HepG2 (cell line): ENCODE data around the gene ARFGAP1. TPM values are rescaled to one million over a fixed set of nuclear protein-coding genes. Genes with fewer than 3 reads are reported as not detected.

Experiments used
- AKNA ChIP-seq: sonication (generic); formaldehyde crosslinking; IDR thresholded peaks from 2 replicates; pipeline ENCODE4 v1.4.0; 2020; ENCODE audit warnings: missing genetic modification reagents, borderline replicate concordance
- ATF1 ChIP-seq: IDR thresholded peaks from 2 replicates; pipeline ENCODE4 v1.6.1; 2016; ENCODE audit warnings: mild to moderate bottlenecking, control low read depth
- CREB1 ChIP-seq, 2 experiments: fragments of 450-650 bp in 1 of 2; IDR thresholded peaks; 2 replicates each; pipeline ENCODE4 v1.6.1; 2016 to 2017; ENCODE audit warnings: control low read depth in 1 of 2, mild to moderate bottlenecking in 1 of 2, missing compliant biosample characterization in 1 of 2, missing genetic modification characterization in 1 of 2
- DZIP1 ChIP-seq: sonication (generic); formaldehyde crosslinking; IDR thresholded peaks from 2 replicates; pipeline ENCODE4 v1.5.0; 2020; ENCODE audit warnings: mild to moderate bottlenecking, missing genetic modification reagents
- GABPA ChIP-seq, 2 experiments: IDR thresholded peaks; 2 replicates each; pipeline ENCODE4 v1.6.1; 2011 to 2016; ENCODE audit warnings: low read depth in 2 of 2, low read length in 1 of 2, missing biosample characterization in 1 of 2, missing genetic modification characterization in 1 of 2
- HOXA5 ChIP-seq: sonication (generic); formaldehyde crosslinking; IDR thresholded peaks from 2 replicates; pipeline ENCODE4 v1.4.0; 2020; ENCODE audit warnings: missing genetic modification reagents
- KDM5B ChIP-seq: sonication (generic); formaldehyde crosslinking; IDR thresholded peaks from 2 replicates; pipeline ENCODE4 v1.4.0; 2020; ENCODE audit warnings: missing genetic modification reagents, mild to moderate bottlenecking, borderline replicate concordance
- MNT ChIP-seq: fragments of 450-650 bp; IDR thresholded peaks from 2 replicates; pipeline ENCODE4 v1.6.1; 2016
- NCOA5 ChIP-seq: sonication (generic); formaldehyde crosslinking; IDR thresholded peaks from 2 replicates; pipeline ENCODE4 v1.4.0; 2020; ENCODE audit warnings: missing genetic modification reagents
- NONO ChIP-seq, 2 experiments: fragments of 450-650 bp in 1 of 2; sonication (generic) in 1 of 2; formaldehyde crosslinking in 1 of 2; IDR thresholded peaks in 1 of 2; conservative IDR thresholded peaks in 1 of 2; 2 replicates each; pipeline versions ENCODE4 v1.6.1 to v1.8.0; 2017 to 2022; ENCODE audit warnings: mild to moderate bottlenecking in 1 of 2, missing genetic modification reagents in 1 of 2, moderate library complexity in 1 of 2
- PCBP1 ChIP-seq: fragments of 200-400 bp; formaldehyde crosslinking; IDR thresholded peaks from 2 replicates; pipeline ENCODE4 v1.6.1; 2017; ENCODE audit warnings: mild to moderate bottlenecking, low read depth, low read length, borderline replicate concordance
- POGK ChIP-seq: sonication (generic); formaldehyde crosslinking; conservative IDR thresholded peaks from 2 replicates; pipeline ENCODE4 v1.8.0; 2022; ENCODE audit warnings: mild to moderate bottlenecking, moderate library complexity, missing genetic modification reagents
- ZNF333 ChIP-seq: sonication (generic); formaldehyde crosslinking; IDR thresholded peaks from 2 replicates; pipeline ENCODE4 v1.4.0; 2020; ENCODE audit warnings: mild to moderate bottlenecking, missing genetic modification reagents, borderline replicate concordance
- ZNF382 ChIP-seq: sonication (generic); formaldehyde crosslinking; IDR thresholded peaks from 2 replicates; pipeline ENCODE4 v1.5.0; 2020; ENCODE audit warnings: missing genetic modification reagents, mild to moderate bottlenecking, borderline replicate concordance
- ZNF451 ChIP-seq: sonication (generic); formaldehyde crosslinking; IDR thresholded peaks from 2 replicates; pipeline ENCODE4 v1.5.0; 2020; ENCODE audit warnings: mild to moderate bottlenecking, missing genetic modification reagents
- ZNF709 ChIP-seq: sonication (generic); formaldehyde crosslinking; IDR thresholded peaks from 2 replicates; pipeline ENCODE4 v1.5.0; 2020; ENCODE audit warnings: mild to moderate bottlenecking, missing genetic modification reagents
- ZNF879 ChIP-seq: sonication (generic); formaldehyde crosslinking; IDR thresholded peaks from 2 replicates; pipeline ENCODE4 v1.8.1; 2023; ENCODE audit warnings: missing genetic modification reagents
- polyA plus RNA-seq, 8 experiments: library from polyadenylated mRNA; depleted of rRNA in 3 of 8; stranded (reverse) in 7 of 8; unstranded in 1 of 8; fragments of >200 nt; fragmentation: Illumina TruSeq in 4 of 8; extraction: Trizol in 4 of 8; gene quantifications; 2 replicates each; pipeline versions ENCODE4 v1.2.1 to v1.2.3, GENCODE V29; 2011 to 2016; ENCODE audit warnings: low read depth in 4 of 8, missing spikeins in 1 of 8, mixed read lengths in 1 of 8; ENCODE audit not compliant: insufficient read depth in 1 of 8
- total RNA-seq, 5 experiments: library from RNA; depleted of rRNA; stranded (reverse); fragments of >200 nt; fragmentation: Illumina TruSeq; extraction: Trizol; gene quantifications; 2 replicates each; pipeline ENCODE4 v1.2.3, GENCODE V29; 2016; ENCODE audit warnings: low read depth in 1 of 5

The ARFGAP1 gene
- total and polyA plus RNA-seq, 2 of the 13 experiments (the other 11 are each of a cell fraction or from before 2014, with no cell fraction given) = 132 TPM

- TF ChIP-seq AKNA (CRISPR knock-in tag) = no peak
- TF ChIP-seq PCBP1 = no peak; the same call in 1 of the 2 replicates
- no peak for TF ChIP-seq GABPA (IDR thresholded peaks at IDR 0.05; ENCODE audit: low read depth, low read length)
- no peak for TF ChIP-seq GABPA (CRISPR knock-in tag; IDR thresholded peaks at IDR 0.05; ENCODE audit: low read depth)
- no peak for TF ChIP-seq HOXA5 (CRISPR knock-in tag)
- no peak for TF ChIP-seq NCOA5
- no peak for TF ChIP-seq ZNF451
- no peak for TF ChIP-seq ZNF879 (CRISPR knock-in tag)
- TF ChIP-seq POGK (CRISPR knock-in tag) = peak; percentile 54; the same call in 1 of the 2 replicates
- 0 out of 2 replicates have a peak, but pooled peaks have one; percentile 18 for TF ChIP-seq ZNF333 (CRISPR knock-in tag)
- TF ChIP-seq CREB1 (IDR thresholded peaks at IDR 0.05) = no peak
- TF ChIP-seq CREB1 (CRISPR knock-in tag; IDR thresholded peaks at IDR 0.05) = no peak
- no peak for TF ChIP-seq ATF1 (CRISPR knock-in tag)
- 0 out of 2 replicates have a peak, but pooled peaks have one; percentile 7 for TF ChIP-seq MNT
- no peak for TF ChIP-seq DZIP1
- TF ChIP-seq ZNF709 (CRISPR knock-in tag) = 0 out of 2 replicates have a peak, but pooled peaks have one; percentile 52
- no peak for TF ChIP-seq ZNF382 (CRISPR knock-in tag)
- no peak for TF ChIP-seq KDM5B (CRISPR knock-in tag)
- no peak for TF ChIP-seq NONO (IDR thresholded peaks at IDR 0.05)
- TF ChIP-seq NONO (CRISPR knock-in tag; conservative IDR thresholded peaks at IDR 0.05) = peak; percentile 83
These were observed 18.3 kb downstream of the ARFGAP1 start (continued) for GRCh38 chr20:63290677-63291472.
